ENCODE data around the gene CASK.

Gene CASK

DNA sequence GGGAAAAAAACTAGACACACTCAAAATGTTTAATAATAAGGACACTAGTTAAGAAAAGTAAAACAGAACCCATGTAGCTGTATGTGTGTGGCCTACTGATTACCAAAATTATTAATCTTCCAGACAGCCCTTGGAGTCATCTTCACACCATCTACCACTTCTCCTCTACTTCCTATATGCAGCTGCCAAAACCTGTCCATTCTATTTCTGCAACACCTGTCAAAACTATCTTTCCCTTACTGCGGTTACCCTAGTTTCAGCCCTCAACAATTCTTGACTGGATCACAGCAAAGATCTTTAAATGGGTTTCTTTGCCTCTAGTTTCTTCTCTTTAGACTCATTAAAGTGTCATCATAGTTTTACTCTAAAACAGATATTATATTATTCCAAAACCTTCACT, 126.8 kb downstream of the CASK start:
- Histone ChIP-seq H3K4me3 (replicated peaks; ENCODE audit: insufficient read depth, low read length) (no peak overlapping the region), H3K27ac (replicated peaks) (no peak overlapping the region), H3K27me3 (ENCODE audit: insufficient read depth, poor library complexity, severe bottlenecking) (no peaks in the 10 kb centered on the region)
- no peak for DNase-seq (ENCODE audit: low read depth in 1 of 2, low spot score in 1 of 2)
- no peak for TF ChIP-seq CTCF (IDR thresholded peaks at IDR 0.05; ENCODE audit: insufficient read depth, low read length)
- no peak for TF ChIP-seq POLR2AphosphoS5 (IDR thresholded peaks at IDR 0.05; ENCODE audit: low read depth)
- TF ChIP-seq REST (IDR thresholded peaks at IDR 0.05; ENCODE audit: insufficient replicate concordance, low read depth), result no peak
- no peak for TF ChIP-seq SPI1 (IDR thresholded peaks at IDR 0.05; ENCODE audit: borderline replicate concordance, low read depth)
- TF ChIP-seq GABPA (IDR thresholded peaks at IDR 0.05; ENCODE audit: low read depth), result no peak

DNA sequence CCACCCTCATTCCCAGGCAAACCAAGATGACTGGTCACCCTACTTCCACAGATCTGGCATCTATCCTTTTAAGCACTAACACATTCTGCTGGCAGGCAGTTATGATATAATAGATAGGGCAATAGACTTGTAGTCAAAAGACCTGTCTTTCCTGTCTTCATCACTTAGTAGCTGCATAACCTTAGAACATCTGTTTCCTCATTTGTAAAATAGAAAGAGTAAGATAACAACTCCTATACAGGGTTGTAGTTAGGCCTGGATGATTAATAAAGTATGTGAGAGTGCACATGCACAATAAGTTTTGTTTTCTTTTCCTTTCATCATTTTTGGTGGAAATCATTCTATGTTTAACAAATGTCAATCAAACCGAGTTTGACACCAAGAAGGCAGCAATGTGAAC, 127.3 kb downstream of the CASK start:
- no peak for DNase-seq (ENCODE audit: low read depth in 1 of 2, low spot score in 1 of 2)
- H3K27me3 ChIP-seq (ENCODE audit: insufficient read depth, poor library complexity, severe bottlenecking), result no peaks in the 10 kb centered on the region
- no peak overlapping the region for H3K4me3 ChIP-seq (replicated peaks; ENCODE audit: insufficient read depth, low read length)
- TF ChIP-seq POLR2AphosphoS5 (IDR thresholded peaks at IDR 0.05; ENCODE audit: low read depth) (no peak), CTCF (IDR thresholded peaks at IDR 0.05; ENCODE audit: insufficient read depth, low read length) (no peak), SPI1 (IDR thresholded peaks at IDR 0.05; ENCODE audit: borderline replicate concordance, low read depth) (no peak), REST (IDR thresholded peaks at IDR 0.05; ENCODE audit: insufficient replicate concordance, low read depth) (no peak), GABPA (IDR thresholded peaks at IDR 0.05; ENCODE audit: low read depth) (no peak)
- H3K27ac ChIP-seq (replicated peaks), result no peak overlapping the region

GRCh38 chrX:41789374-41789773, 134.0 kb downstream of the CASK start:
- no peak overlapping the region for H3K4me3 ChIP-seq (replicated peaks; ENCODE audit: insufficient read depth, low read length)
- H3K27ac ChIP-seq (replicated peaks), result no peak overlapping the region
- TF ChIP-seq SPI1 (IDR thresholded peaks at IDR 0.05; ENCODE audit: borderline replicate concordance, low read depth), result no peak
- TF ChIP-seq POLR2AphosphoS5 (IDR thresholded peaks at IDR 0.05; ENCODE audit: low read depth), result no peak
- TF ChIP-seq GABPA (IDR thresholded peaks at IDR 0.05; ENCODE audit: low read depth), result no peak
- TF ChIP-seq CTCF (IDR thresholded peaks at IDR 0.05; ENCODE audit: insufficient read depth, low read length), result no peak
- no peak for TF ChIP-seq REST (IDR thresholded peaks at IDR 0.05; ENCODE audit: insufficient replicate concordance, low read depth)
- H3K27me3 ChIP-seq (ENCODE audit: insufficient read depth, poor library complexity, severe bottlenecking), result no peaks in the 10 kb centered on the region
- DNase-seq (ENCODE audit: low read depth in 1 of 2, low spot score in 1 of 2), result no peak
